Endothelial cell (in vitro differentiated cells): ENCODE results near the gene PEX7. TPM values are rescaled to one million over a fixed set of nuclear protein-coding genes. Genes with fewer than 3 reads are reported as not detected.

Source experiments
- DNase-seq: peaks from one replicate; pipeline ENCODE4 v3.0.0; 2021; ENCODE audit warnings: low spot score
- H3K27ac Mint-ChIP-seq: one replicate; pipeline ENCODE4 v1.8.0; 2021; ENCODE audit warnings: mixed read lengths, inconsistent platforms; ENCODE audit not compliant: unreplicated experiment
- H3K27me3 Mint-ChIP-seq: one replicate; pipeline ENCODE4 v1.8.0; 2021; ENCODE audit warnings: mild to moderate bottlenecking, moderate library complexity, mixed read lengths, inconsistent platforms; ENCODE audit not compliant: unreplicated experiment
- H3K36me3 Mint-ChIP-seq: one replicate; pipeline ENCODE4 v1.8.0; 2021; ENCODE audit warnings: mild to moderate bottlenecking, low read depth, mixed read lengths, inconsistent platforms; ENCODE audit not compliant: unreplicated experiment
- H3K4me1 Mint-ChIP-seq: one replicate; pipeline ENCODE4 v1.8.0; 2021; ENCODE audit warnings: mild to moderate bottlenecking, mixed read lengths, inconsistent platforms; ENCODE audit not compliant: unreplicated experiment
- H3K4me3 Mint-ChIP-seq: one replicate; pipeline ENCODE4 v1.8.0; 2021; ENCODE audit warnings: mild to moderate bottlenecking, mixed read lengths, inconsistent platforms; ENCODE audit not compliant: unreplicated experiment
- H3K9me3 Mint-ChIP-seq: one replicate; pipeline ENCODE4 v1.8.0; 2021; ENCODE audit warnings: mixed read lengths, inconsistent platforms; ENCODE audit not compliant: unreplicated experiment
- total RNA-seq: library from RNA; stranded (reverse); fragmentation: NEBNext Ultra II Directional; extraction: Animal tissue kit (Norgen Biotek cat#: 25700); gene quantifications from one replicate; pipeline ENCODE4 v1.2.1, GENCODE V29; 2021; ENCODE audit not compliant: unreplicated experiment
- TF ChIP-seq, protein P1 (sequence below): fragments of 200-600 bp; sonication (generic); IDR thresholded peaks from one replicate; pipeline ENCODE4 v1.5.0; 2021; ENCODE audit warnings: antibody characterized with exemption; ENCODE audit not compliant: unreplicated experiment

Gene PEX7
- total RNA-seq, 1 donor from 2014 or later = 3.7 TPM

DNA sequence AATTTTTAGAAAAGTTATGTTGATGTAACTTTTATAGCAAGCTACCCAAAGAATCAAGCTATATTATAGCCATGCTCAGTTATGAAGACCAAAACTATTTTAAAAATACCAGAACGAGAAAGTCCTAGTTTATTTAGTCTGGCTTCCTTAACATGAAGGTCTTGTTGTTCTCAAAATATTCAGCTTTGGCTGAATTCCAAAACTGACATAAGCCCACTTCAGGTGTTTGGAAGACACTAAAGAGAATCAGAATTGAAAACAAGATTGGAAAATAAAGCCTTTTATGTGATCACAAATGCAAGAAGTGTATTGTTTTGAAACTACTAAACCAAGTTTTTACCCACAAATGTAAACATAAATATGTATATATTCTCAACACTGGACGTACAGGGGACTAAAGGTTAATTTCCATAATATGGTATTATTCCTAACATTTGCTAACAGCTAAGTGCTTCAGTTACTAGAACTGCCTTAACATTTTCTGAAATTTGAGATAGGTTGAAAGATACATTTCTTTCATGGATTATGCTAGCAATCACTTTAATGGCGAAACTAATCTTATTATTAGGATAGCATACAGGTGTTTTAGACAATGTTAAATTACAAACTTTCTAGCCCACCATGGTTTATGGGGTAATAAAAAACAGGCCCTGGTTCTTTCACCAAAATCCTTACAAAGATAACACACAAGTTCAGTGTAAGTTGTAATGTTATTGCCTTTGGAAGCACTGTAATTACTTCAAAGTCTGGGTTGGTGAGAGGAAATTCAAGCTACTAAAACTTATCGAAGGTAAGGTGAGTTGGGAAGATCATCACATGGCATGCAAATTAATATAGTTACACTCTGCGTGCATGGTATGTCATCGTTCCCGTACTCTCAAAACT is 31.7 kb upstream of the PEX7 start:
- DNase-seq = no peak
- TF ChIP-seq, protein P1, sequence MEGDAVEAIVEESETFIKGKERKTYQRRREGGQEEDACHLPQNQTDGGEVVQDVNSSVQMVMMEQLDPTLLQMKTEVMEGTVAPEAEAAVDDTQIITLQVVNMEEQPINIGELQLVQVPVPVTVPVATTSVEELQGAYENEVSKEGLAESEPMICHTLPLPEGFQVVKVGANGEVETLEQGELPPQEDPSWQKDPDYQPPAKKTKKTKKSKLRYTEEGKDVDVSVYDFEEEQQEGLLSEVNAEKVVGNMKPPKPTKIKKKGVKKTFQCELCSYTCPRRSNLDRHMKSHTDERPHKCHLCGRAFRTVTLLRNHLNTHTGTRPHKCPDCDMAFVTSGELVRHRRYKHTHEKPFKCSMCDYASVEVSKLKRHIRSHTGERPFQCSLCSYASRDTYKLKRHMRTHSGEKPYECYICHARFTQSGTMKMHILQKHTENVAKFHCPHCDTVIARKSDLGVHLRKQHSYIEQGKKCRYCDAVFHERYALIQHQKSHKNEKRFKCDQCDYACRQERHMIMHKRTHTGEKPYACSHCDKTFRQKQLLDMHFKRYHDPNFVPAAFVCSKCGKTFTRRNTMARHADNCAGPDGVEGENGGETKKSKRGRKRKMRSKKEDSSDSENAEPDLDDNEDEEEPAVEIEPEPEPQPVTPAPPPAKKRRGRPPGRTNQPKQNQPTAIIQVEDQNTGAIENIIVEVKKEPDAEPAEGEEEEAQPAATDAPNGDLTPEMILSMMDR = no peak
- peak overlapping the region; percentile 78 for H3K4me3 Mint-ChIP-seq
- peaks cover 6% of the 10 kb centered on the region for H3K4me1 Mint-ChIP-seq
- H3K27ac Mint-ChIP-seq = no peak overlapping the region
- peaks cover 3% of the 10 kb centered on the region for H3K36me3 Mint-ChIP-seq
- H3K27me3 Mint-ChIP-seq = peaks cover 7% of the 10 kb centered on the region
- no peaks in the 10 kb centered on the region for H3K9me3 Mint-ChIP-seq

DNA sequence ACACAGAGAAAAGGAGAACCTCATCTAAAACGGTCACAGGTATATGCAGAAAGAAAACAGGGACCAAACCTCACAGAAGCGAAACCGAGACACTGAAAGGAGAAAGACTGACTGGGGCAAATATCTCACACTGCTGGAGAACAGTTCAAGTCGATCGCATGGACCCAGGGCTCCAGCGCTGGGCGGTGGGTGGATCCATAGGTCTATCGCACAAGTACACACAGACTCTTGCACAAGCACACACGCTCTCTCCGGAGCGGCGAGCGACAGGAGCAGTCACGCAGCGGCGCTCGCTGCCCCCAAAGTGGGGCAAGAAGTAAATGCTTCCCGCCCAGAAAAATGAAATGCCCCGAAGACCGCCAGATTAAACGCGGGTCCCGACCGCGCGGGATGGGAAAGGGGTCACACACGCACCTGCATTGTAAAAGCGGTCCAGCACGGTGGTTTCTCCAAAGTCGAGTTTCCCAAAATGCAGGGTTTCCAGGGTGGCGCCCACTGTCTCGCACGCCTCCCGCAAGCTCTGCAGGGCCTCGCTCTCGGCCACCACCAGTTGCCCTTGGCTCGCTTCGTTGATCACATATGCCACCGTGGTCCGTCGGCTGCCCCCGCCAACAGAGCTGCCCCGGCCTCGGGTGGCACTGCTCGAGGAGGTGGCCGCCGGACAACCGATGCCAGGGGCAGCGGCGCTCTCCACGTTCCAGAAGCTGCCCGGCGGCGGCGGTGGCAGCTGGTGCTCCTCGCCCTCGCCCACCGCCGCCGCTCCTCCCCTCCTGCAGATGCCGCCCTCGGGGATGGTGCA is 30.9 kb upstream of the PEX7 start:
- peak overlapping the region; percentile 78 for H3K4me3 Mint-ChIP-seq
- H3K27ac Mint-ChIP-seq = no peak overlapping the region
- H3K4me1 Mint-ChIP-seq = peaks cover 4% of the 10 kb centered on the region
- TF ChIP-seq, protein P1 = no peak
- peaks cover 7% of the 10 kb centered on the region for H3K27me3 Mint-ChIP-seq
- H3K36me3 Mint-ChIP-seq = peaks cover 3% of the 10 kb centered on the region
- H3K9me3 Mint-ChIP-seq = no peaks in the 10 kb centered on the region
- peak; percentile 18 for DNase-seq

DNA sequence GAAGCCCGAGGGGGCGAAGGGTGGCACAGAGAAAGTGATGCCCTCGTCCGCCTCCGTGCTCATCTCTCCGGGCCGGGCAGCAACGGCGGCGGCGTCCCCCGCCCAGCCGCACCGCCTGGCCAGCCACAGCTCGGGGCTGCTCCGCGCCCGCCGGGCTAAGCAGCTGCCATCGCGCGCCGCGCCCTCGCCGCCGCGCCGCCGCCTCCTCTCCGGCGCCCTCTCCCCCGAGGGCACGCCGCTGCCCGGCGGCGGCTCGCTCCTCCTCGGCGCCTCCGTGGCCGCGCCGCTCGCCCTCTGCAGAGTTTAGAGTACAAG is 30.3 kb upstream of the PEX7 start:
- peaks cover 3% of the 10 kb centered on the region for H3K36me3 Mint-ChIP-seq
- H3K9me3 Mint-ChIP-seq = no peaks in the 10 kb centered on the region
- TF ChIP-seq, protein P1 = no peak
- no peak overlapping the region for H3K4me3 Mint-ChIP-seq
- H3K27ac Mint-ChIP-seq = no peak overlapping the region
- peaks cover 7% of the 10 kb centered on the region for H3K27me3 Mint-ChIP-seq
- DNase-seq = peak; percentile 51
- peaks cover 4% of the 10 kb centered on the region for H3K4me1 Mint-ChIP-seq

DNA sequence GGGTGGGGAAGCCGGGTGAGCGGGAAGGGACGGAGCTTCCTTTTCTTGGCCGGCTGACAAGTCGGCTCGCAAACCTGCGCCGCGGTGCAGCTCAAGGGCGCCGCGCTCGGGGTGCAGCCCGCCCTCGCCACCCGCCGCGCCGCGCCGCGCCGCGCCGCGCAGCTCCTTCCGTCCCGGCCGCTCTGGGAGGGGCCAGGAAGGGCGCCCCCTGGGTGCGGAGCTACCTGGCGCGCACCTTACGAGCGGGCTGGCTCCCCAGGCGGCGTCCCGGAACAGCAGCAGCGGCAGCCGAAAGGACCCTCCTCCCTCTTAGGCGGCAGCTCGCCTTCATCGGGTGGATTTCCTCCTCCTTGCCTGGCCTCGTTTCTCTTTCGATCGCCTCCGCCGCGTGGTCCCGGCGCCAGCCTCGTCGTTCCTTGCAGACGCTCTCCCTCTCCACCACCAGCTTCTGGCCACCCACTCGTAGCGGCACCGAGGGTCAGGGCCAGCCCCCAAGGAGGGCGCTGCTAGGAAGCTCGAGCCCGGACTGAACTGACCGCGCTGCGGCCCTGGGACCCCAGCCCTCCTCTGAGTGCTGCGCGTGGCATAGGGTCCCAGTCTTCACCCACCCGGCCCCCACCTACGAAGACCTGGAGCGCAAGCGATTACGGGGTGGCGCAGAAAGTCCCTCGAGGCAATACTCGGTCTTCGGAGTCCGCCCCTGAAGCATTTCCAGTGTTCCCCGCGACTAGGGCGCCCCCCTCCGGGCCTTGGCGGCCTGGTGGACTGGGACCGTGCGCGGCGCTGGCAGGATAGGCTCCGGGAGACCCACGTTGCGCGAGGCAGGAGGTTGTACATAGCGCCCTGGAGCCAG is 29.8 kb upstream of the PEX7 start, which contains the start of gene MAP3K5:
Gene MAP3K5 (minus strand): TSS at position 68 of the 853 bp plus-strand sequence. CDS start 320 bp downstream, outside the sequence.
- peak within 1 kb of the TSS; percentile 90 for H3K4me3 Mint-ChIP-seq
- H3K9me3 Mint-ChIP-seq = no peaks in the 10 kb centered on the region
- peaks cover 7% of the 10 kb centered on the region for H3K27me3 Mint-ChIP-seq
- H3K27ac Mint-ChIP-seq = no peak within 1 kb of the TSS
- DNase-seq = peak; percentile 94
- H3K36me3 Mint-ChIP-seq = peaks cover 3% of the 10 kb centered on the region
- TF ChIP-seq, protein P1 = peak; percentile 61
- H3K4me1 Mint-ChIP-seq = peaks cover 4% of the 10 kb centered on the region
